NCI-H446 (cell line): ENCODE measurements around the gene TASL.
"Not testable (repeated sequence)": the region's sequence is repeated elsewhere in the genome, so short reads cannot be mapped to it uniquely, and the experiment has no call there.

ENCODE experiments used
- DNase-seq, 2 experiments: peaks; one replicate each; lab custom pipeline; 2025; lab: John Stamatoyannopoulos, UW

The TASL gene, protein sequence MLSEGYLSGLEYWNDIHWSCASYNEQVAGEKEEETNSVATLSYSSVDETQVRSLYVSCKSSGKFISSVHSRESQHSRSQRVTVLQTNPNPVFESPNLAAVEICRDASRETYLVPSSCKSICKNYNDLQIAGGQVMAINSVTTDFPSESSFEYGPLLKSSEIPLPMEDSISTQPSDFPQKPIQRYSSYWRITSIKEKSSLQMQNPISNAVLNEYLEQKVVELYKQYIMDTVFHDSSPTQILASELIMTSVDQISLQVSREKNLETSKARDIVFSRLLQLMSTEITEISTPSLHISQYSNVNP

GRCh38 chrX:30577362-30577991 lies at the start of gene TASL:
Gene TASL, minus strand, starts transcription at chrX:30577766. Its CDS starts 17,411 bp downstream, at chrX:30560355.
- no peak for DNase-seq

GRCh38 chrX:30626402-30626801 lies 48.8 kb upstream of the TASL start:
- no peak for DNase-seq

DNA sequence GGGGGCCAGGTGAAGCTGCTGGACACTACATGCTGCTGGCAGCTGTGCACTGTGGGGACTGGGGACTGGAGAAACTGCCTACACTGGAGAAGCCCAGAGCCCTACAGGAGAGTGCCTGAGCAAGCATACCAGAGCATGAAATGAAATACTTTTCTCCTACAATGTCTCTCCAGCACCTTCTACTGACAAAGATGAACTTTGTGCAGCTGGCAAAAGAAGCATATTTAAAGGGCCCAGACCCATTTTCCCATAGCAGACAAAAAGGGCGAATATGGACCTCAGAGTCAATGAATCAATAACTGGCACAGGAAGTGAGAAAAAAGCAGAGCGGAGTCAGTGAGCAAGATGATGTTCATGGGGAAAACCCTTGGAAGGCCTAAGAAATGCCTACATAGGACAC lies 44.8 kb upstream of the TASL start:
- DNase-seq, result no peak

DNA sequence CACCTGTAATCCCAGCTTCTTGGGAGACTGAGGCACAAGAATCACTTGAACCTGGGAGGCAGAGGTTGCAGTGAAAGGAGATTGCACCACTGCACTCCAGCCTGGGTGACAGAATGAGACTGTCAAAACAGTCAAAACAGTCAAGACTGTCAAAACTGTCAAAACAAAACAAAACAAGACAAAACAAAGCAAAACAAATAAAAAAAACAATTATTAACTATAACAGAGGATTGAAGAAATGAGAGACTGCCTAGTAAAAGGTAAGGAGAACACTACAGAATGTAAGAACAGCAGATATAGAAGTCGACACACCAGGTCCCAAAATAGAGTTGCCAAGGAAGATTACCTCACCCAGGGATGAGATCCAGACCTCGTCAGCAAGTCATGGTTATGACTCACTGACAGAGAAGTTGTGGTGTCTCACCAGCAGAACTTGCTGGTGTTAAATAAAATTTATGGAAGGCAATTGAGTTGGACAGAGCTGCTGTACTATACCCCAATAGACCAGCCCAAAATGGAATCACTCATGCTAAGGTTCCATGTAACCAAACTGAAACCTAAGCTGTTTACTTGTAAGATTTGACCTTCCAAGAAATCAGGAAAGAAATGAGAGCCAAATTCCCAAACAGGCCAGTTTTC lies 43.5 kb upstream of the TASL start:
- DNase-seq, result no peak

DNA sequence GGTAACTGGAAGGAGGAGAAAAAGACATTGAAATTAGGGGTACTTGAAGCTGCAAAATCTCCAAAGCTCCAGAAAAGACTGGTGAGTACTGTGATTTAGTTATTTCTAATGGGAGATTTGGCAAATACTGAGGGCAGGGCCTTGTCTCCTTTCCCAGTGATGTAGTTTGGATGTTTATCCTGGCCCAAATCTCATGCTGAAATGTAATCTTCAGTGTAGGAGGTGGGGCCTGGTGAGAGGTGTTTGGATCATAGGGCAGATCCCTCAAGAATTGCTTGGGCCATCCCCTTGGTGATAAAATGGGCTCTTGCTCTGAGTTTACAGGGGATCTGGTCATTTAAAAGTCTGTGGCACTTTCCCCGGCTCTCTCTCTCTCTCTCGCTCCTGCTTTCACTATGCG lies 42.6 kb upstream of the TASL start:
- no peak for DNase-seq

DNA sequence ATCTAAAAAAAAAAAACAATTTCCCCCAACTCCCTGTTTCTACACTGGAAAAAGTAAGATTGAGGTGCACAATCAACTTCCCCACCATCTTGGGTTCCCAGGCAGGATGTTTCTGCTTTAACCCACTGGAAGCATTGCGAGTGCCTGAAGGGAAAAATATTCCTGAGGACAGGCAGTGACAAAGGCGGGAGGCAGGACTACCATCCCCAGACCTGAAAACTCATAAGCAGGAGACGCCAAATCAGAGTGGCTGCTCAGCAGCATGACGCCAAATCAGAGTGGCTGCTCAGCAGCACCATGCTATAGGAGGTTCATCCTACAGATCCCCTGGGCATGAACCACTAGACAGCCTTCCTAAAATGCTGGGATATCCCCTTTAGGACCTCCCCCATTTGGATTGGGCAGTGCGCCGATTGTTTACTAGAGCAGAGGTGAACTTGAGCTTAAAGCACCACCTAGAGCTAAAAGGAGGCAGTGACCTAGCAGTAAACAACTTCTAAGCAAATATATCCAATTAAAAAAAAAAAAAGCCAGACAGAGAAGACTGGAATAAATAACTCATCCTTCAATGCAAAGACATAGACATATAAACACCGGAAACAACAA lies 40.7 kb upstream of the TASL start:
- no peak for DNase-seq

DNA sequence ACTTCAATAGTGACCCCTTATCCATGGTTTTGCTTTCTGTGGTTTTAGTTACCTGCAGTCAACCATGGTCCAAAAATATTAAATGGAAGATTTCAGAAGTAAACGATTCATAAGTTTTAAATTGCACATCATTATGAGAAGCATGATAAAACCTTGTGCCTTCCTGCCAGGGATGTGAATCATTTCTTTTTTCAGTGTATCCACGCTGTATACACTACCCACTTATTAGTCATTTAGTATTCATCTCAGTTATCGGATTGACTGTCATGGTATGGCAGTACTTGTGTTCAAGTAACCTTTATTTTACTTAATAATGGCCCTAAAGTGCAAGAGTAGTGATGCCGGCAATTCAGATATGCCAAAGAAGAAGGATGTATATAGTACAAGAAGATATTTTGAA lies 37.7 kb upstream of the TASL start:
- no peak for DNase-seq

GRCh38 chrX:30613721-30614120 lies 36.2 kb upstream of the TASL start:
- DNase-seq, result no peak

GRCh38 chrX:30612250-30612655 lies 34.7 kb upstream of the TASL start:
- no peak for DNase-seq

DNA sequence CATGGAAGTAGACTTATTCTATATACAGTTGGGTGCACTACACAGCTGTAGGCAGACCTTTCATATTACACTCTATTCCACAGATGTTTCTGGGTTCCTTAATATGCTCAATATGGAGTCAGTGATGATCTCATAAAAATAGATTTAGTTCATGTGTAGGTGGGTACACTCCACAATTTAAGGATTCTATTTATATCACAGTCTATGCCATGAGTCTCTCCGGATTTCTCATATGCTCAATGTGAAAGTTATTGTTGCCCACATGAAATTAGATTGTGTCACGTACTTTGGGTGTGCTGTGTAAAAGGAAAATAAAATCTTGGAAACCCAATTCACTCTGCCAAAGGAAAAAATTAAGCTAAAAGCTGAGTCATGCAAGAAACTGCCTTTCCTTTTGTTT lies 32.5 kb upstream of the TASL start:
- DNase-seq, result no peak

- DNase-seq, result no peak
Measured at GRCh38 chrX:30607155-30607554, 29.6 kb upstream of the TASL start.

GRCh38 chrX:30600269-30601176 lies 23.0 kb upstream of the TASL start:
- not testable (repeated sequence) for DNase-seq

DNA sequence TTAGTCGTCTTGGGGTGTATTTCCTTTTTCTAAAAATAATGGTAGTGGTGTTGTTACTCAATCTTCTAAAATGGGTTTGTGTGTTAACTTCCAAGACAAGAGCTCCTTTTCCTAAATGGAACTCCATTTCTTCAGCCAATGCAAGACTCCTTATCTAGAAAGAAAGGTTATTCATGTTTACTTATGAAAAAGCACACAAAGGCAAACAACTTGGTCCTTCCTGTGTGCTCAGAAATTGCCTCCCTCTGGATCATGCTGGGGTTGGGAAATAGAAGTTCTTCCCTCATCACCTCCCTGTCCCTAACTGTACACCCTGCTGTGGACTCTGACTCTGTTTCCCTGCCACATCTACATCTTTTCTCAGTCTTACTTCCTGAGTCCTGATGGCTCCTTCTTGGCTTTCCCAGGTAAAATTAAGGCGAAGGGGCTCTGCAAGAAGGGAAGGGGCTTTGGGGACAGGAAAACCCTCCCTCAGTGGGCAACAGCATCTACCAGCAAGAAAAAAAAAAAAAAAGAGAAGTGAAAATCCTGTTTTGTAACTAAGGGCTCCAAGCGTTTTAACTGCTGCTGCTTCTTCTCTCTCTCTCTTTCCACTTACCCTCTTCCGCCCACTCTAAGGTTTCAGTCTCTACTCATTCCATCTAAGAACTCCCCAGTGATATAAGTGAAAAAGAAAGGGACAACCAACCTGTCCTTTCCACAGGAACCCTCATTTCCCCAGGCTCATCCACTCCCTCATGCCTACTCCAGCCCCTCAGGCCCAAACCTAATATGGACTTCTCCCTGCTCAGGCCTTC lies 19.8 kb upstream of the TASL start:
- no peak for DNase-seq

- DNase-seq, result no peak
Measured at GRCh38 chrX:30593440-30594200, 16.1 kb upstream of the TASL start.

GRCh38 chrX:30592831-30593230 lies 15.3 kb upstream of the TASL start:
- no peak for DNase-seq

- no peak for DNase-seq
Measured at GRCh38 chrX:30590368-30590767, 12.8 kb upstream of the TASL start.

- no peak for DNase-seq
Measured at GRCh38 chrX:30589146-30589888, 11.8 kb upstream of the TASL start.

- no peak for DNase-seq
Measured at GRCh38 chrX:30586516-30586915, 8.9 kb upstream of the TASL start.

GRCh38 chrX:30582664-30583063 lies 5.1 kb upstream of the TASL start:
- DNase-seq, result no peak

DNA sequence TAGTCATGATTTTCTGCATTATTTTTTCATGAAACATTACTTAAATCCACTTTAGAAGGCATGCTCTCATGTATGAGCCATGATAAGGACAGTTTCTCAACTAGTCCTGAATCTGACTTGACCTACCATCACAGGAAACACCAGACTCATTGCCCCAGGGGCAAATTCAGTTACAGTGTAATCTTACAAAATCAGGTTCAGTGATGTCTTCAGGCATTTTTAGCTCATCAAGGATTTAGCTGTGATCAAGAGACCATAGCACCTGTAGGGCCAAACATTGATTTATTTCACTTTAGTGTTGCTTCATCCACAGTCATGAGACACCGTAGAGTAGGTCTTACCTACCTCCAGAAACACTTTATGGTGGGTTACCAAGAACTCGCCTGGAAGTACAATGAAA lies 3.1 kb upstream of the TASL start:
- no peak for DNase-seq
